Stomach (tissue), 4 donors: ENCODE measurements around the gene RBM47.

ENCODE experiments used
- POLR2A ChIP-seq, 4 donors: fragments of 450-650 bp; IDR thresholded peaks; one replicate each; pipeline ENCODE4 v1.6.1; 2016; ENCODE audit warnings: antibody characterized with exemption in 4 of 4, control low read depth in 2 of 4, mild to moderate bottlenecking in 1 of 4, moderate library complexity in 1 of 4
- POLR2AphosphoS5 ChIP-seq, 3 donors: sonication (generic); formaldehyde crosslinking; IDR thresholded peaks; one replicate each; pipeline ENCODE4 v1.6.1; 2016; ENCODE audit warnings: antibody characterized with exemption in 3 of 3
- TF ChIP-seq, protein P1 (sequence below), 7 experiments: fragments of 450-650 bp in 4 of 7; fragments of 200-600 bp in 3 of 7; sonication (generic) in 3 of 7; IDR thresholded peaks; one replicate each; pipeline ENCODE4 v1.5.1; 2016 to 2019; ENCODE audit warnings: antibody characterized with exemption in 7 of 7, control low read depth in 2 of 7, mild to moderate bottlenecking in 1 of 7

DNA sequence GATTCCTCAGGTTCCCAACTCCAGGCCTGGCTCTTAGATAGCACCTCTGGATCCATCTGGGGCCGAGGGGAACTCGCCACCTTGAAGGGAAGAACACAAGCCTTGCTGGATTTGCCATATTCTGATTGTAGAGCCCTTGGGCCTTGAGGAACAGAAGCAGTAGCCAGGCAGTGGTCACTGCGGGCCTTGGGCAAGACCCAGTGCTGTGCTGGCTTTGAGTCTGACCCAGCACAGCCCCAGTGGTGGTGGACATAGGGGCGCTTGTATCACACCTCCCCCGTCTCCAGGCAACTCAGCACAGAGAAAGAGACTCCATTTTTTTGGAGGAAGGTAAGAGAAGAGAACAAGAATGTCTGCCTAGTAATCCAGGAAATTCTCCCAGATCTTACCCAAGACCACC, 249.0 kb downstream of the RBM47 start:
- TF ChIP-seq, protein P1, sequence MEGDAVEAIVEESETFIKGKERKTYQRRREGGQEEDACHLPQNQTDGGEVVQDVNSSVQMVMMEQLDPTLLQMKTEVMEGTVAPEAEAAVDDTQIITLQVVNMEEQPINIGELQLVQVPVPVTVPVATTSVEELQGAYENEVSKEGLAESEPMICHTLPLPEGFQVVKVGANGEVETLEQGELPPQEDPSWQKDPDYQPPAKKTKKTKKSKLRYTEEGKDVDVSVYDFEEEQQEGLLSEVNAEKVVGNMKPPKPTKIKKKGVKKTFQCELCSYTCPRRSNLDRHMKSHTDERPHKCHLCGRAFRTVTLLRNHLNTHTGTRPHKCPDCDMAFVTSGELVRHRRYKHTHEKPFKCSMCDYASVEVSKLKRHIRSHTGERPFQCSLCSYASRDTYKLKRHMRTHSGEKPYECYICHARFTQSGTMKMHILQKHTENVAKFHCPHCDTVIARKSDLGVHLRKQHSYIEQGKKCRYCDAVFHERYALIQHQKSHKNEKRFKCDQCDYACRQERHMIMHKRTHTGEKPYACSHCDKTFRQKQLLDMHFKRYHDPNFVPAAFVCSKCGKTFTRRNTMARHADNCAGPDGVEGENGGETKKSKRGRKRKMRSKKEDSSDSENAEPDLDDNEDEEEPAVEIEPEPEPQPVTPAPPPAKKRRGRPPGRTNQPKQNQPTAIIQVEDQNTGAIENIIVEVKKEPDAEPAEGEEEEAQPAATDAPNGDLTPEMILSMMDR (IDR thresholded peaks at IDR 0.05) = no peak
- TF ChIP-seq POLR2A (IDR thresholded peaks at IDR 0.05) (no peak), POLR2AphosphoS5 (IDR thresholded peaks at IDR 0.05) (no peak)
